DMS53 treated with DMSO at 0.1 percent for 48 hours (cell line): ENCODE data around the gene POLN.
"Not testable (repeated sequence)": the region's sequence is repeated elsewhere in the genome, so short reads cannot be mapped to it uniquely, and the experiment has no call there.

Experiments
- DNase-seq: peaks from one replicate; lab custom pipeline; 2025; ENCODE audit not compliant: unreplicated experiment; lab: John Stamatoyannopoulos, UW

POLN gene

GRCh38 chr4:2222838-2223237, 19.1 kb downstream of the POLN start:
- peak; percentile 6 for DNase-seq

GRCh38 chr4:2221378-2221777, 20.5 kb downstream of the POLN start:
- DNase-seq: not testable (repeated sequence)

- peak; percentile 87 for DNase-seq
These were observed 21.8 kb downstream of the POLN start for GRCh38 chr4:2220016-2220630.

- DNase-seq: no peak
These were observed 22.6 kb downstream of the POLN start for GRCh38 chr4:2219233-2219760.

GRCh38 chr4:2218436-2218835, 23.5 kb downstream of the POLN start:
- DNase-seq: no peak

GRCh38 chr4:2217726-2218125, 24.2 kb downstream of the POLN start:
- no peak for DNase-seq

GRCh38 chr4:2212831-2213230, 29.1 kb downstream of the POLN start:
- no peak for DNase-seq

GRCh38 chr4:2202789-2203188, 39.1 kb downstream of the POLN start:
- DNase-seq: not testable (repeated sequence)

GRCh38 chr4:2194496-2194895, 47.4 kb downstream of the POLN start:
- DNase-seq: no peak

GRCh38 chr4:2193326-2193725, 48.6 kb downstream of the POLN start:
- no peak for DNase-seq

GRCh38 chr4:2186865-2187172, 55.1 kb downstream of the POLN start:
- no peak for DNase-seq

GRCh38 chr4:2186133-2186864, 55.6 kb downstream of the POLN start:
- DNase-seq: peak; percentile 89

GRCh38 chr4:2183394-2183793, 58.5 kb downstream of the POLN start:
- no peak for DNase-seq

GRCh38 chr4:2182994-2183393, 58.9 kb downstream of the POLN start:
- DNase-seq: no peak

GRCh38 chr4:2180410-2180809, 61.5 kb downstream of the POLN start:
- no peak for DNase-seq

- DNase-seq: no peak
These were observed 62.2 kb downstream of the POLN start for GRCh38 chr4:2179717-2180116.

- DNase-seq: no peak
These were observed 62.9 kb downstream of the POLN start for GRCh38 chr4:2178986-2179385.

- DNase-seq: no peak
These were observed 64.4 kb downstream of the POLN start for GRCh38 chr4:2177443-2178093.

GRCh38 chr4:2175990-2176698, 65.8 kb downstream of the POLN start:
- no peak for DNase-seq

- DNase-seq: no peak
These were observed 67.9 kb downstream of the POLN start for GRCh38 chr4:2174061-2174460.

GRCh38 chr4:2172627-2173231, 69.2 kb downstream of the POLN start:
- no peak for DNase-seq
